Fibroblast of skin of scalp (primary cell): ENCODE data around the gene CMTM8.
"Not testable (repeated sequence)": the region's sequence is repeated elsewhere in the genome, so short reads cannot be mapped to it uniquely, and the experiment has no call there.

Source experiments
- DNase-seq: peaks from one replicate; pipeline ENCODE4 v3.0.0-alpha.2; 2013

The CMTM8 gene

DNA sequence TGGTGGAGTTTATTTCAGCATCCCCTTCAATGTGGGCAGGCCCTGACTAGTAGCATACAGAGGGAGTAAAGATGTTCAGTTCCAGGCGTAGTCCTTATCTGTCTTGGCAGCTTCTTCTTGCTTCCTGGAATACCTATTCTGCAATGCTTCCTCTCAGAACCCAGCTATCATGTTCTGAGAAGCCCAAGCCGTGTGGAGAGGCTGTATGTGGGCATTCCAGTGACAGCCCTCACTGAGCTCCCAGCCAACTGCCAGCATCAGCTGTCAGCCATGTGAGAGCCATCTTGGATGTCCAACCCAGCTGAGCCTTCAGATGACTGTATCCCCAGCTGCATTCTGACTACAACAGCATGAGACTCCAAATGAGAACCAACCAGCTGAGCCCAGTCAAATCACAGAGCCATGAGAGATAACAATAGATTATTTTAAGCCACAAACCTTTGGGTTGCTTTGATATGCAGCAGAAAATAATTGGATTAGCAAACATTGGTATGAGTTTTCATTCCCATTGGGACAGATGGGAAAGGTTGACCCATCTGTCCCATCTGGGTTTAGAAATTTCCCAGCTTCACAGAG is 144.7 kb downstream of the CMTM8 start:
- DNase-seq = no peak

DNA sequence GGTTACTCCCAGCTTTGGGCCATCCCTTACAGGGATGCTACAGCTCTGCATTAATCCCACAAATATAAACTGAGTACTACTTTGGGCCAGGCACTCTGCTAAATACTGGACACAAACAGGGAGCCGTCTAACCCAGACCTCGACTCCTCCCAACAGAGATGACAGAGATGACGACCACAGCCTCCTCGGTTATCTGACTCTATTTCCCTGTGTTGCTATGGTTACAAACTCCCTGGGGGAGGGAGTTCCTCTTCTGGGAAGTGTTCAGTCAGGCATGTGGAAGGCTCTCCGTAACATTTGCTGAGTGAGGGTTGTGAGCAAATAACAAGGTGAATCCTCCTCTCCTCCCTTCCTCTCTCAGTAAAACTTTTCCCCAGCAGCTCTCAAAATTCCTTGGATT is 146.5 kb downstream of the CMTM8 start:
- DNase-seq = peak; percentile 40

DNA sequence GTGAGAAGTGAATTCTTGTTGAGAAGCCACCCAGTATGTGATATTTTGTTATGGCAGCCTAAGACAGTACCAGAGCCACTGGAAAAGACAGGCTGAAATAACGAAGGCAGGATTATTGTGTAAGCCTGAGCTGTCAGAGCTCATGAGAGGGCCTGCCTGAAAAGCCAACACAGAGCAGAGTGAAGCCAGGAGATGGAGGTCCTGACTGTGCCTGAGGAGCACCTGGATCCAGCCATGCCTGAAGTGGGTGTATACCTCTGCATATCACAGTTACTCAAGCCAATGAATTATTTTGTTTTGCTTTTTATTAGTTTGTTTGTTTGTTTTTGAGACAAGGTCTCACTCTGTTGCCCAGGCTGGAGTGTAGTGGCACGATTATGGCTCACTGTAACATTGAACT is 149.0 kb downstream of the CMTM8 start:
- DNase-seq = no peak

DNA sequence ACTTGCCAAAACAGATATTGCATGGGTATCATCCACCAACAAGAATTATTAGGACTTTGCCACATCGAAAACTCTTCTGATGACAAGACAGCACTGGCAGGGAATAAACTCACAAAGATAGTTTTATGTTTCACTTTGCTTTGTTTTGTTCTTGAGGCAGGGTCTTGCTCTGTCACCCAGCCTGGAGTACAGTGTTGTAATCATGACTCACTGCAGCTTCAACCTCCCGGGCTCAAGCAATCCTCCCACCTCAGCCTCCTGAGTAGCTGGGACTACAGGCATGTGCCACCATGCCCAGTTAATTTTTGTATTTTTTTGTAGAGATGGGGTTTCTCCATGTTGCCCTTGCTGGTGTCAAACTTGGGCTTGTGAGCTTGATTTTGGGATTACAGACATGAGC is 151.1 kb downstream of the CMTM8 start:
- DNase-seq = not testable (repeated sequence)

DNA sequence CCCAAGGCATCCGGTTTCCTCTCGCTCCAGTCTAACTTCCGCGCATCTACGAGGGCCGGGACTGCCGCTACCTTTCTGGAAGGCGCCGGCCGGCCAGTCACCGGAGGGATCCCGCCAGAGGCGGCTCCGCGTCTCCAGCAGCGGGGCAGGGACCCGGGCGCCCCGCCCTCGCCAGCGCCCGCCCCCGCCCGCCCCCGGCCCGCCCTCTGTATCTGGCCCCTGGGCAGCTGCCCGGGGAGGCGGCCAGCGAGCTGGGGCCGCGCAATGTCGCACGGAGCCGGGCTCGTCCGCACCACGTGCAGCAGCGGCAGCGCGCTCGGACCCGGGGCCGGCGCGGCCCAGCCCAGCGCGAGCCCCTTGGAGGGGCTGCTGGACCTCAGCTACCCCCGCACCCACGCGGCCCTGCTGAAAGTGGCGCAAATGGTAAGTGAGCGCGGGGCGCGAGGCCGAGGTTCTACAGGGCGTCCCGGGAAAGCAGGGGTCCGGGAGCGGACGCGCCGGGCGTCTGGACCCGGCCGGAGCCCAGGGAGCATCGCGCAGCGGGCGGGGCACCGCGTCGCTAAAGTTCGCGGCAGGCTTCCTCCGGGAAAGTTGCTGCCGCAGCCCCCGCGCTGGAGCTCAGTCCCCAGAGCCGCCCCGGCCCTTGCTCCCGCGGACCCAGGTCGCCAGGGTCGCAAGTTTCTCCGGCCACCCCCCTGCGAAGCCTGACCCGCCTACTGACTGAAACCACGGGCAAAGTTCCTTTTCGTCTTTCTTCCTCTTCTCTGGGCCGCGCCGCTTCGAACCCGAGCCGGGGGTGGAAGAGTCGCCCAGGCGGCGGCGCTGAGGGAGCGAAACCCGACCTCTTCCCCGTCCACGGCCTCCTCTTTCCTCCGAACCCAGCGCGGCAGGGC is 153.4 kb downstream of the CMTM8 start, which contains the start of gene CMTM7:
CMTM7 (plus strand) TSS at position 211 of the 893 bp plus-strand sequence; CDS start at position 265, 54 bp downstream.
- DNase-seq = peak; percentile 61

DNA sequence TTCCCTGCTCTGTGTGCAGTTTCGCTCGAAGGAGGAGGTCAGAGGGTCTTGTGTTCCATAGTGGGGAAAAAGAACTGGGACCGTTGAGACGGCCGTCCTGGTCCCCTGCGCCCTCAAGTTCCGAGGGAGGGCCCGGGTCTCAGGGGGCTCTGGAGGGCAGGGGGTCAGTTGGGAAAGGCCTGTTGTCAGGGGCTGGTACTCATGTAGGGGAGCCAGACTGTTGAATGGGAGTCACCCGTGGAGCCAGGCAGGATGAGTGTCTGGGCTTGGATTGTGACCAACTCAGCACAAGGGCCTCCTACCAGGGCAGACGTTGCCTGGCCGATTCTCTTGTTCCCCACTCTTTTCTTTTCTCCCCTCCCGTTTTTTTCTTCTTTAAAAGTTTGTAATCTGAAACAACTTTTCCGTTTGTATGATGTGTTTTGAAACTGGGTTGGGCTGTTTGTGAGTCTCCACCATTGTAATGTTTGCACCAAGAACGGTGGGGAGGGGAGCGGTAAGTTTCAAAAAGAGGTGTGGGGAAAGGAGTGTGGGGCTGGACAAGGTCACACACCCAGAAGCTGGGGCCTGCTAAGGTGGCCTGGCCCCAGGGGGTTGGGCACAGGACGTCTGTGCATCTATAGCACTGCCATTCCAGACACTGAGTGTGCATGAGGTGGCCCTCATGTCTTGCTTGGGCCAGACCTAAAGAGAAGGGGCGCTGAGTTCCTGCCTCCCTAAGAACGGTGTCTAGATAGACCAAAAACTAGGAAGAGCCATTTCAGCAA is 154.2 kb downstream of the CMTM8 start:
- peak; percentile 66 for DNase-seq

DNA sequence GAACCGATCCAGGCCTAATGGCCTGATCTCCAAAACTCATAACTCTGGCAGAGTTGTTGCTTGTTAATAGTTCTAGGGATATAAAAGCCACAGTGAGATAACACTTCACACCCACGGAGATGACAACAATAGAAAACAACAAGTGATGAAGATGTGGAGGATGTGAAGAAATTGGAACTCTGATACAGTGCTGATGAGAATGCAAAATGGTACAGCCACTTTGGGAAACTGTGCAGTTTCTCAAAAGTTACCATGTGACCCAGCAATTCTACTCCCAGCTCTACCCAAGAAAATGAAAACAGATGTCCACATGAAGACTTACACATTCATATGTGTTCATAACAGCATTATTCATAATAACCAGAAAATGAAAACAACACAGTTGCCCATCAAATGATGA is 157.0 kb downstream of the CMTM8 start:
- DNase-seq = no peak

DNA sequence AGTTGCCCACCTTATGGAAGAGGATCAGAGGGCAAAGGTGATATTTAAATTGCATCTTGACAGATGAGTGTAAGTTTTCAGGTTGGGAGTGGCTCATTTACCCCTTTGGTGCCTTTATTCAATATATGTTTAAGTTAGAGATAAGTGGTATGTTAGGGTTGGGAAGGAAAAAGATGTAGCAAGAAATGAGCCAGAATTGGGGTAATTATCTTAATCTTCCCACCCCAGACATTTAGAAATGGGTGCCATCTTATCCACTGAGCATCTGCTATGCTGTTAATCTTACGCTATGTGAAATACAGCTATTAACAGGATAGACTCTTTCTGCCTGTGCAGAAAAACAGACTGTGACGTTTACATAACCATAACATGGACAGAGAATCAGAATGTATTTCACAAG is 159.5 kb downstream of the CMTM8 start:
- DNase-seq = no peak

DNA sequence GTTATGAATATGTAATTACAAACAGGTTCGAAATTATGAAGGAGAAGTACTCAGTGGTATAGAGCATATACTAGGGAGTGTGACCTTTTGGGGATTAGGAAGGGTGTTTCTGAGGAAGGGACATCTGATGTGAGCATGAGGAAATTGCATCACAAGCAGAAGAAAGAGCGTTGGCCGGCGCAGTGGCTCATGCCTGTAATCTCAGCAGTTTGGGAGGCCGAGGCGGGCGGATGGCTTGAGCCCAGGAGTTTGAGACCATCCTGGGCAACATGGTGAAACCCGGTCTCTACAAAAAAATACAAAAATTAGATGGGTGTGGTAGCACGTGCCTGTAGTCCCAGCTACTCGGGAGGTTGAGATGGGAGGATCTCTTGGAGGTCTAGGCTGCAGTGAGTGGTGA is 160.1 kb downstream of the CMTM8 start:
- DNase-seq = no peak

DNA sequence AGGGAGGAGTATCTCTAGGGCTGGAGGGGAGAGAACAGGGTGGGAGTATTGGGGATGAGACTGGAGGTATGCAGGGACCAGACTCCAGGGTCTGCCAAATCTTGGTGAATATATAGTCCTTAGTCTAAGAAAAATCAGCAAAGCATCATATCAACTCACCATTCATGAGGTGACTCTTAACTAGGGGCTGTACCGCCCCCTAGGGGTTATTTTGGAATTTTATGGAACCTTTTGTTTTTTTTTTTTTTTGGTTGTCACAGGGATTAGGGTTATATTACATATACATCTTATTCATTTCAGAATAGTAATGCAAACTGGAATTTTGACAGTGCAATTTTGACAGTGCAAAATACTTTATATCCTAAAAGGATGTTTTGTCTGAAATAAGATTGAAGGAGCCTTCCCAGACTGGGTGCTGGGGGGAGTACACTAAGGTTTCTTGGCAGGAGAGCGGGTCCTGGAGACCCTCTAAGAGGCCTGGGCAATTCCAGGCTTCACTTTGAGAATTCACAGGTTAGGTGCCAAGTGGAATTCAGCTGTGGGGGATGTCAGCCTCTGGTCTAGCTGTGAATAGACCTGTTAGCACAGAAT is 160.6 kb downstream of the CMTM8 start:
- DNase-seq = peak; percentile 62

DNA sequence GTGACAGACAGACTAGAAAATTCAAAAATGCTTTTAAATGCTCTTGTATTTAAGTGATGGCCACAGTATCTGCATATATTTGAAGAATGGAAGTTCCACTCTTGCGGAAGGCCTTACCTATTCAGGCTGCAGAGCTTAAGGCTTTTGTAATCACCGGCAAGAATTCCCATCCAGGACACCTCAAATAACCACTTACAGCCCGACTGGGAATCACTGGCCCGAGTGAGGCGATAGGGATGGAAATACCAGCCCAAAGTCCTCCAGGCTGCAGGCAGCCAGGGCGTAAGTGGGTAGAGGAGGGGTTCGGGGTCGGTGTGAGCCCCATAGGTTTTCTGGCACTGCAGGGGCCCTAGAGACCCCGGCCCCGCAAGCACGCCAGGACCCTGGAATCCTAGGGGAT is 162.6 kb downstream of the CMTM8 start:
- DNase-seq = no peak

DNA sequence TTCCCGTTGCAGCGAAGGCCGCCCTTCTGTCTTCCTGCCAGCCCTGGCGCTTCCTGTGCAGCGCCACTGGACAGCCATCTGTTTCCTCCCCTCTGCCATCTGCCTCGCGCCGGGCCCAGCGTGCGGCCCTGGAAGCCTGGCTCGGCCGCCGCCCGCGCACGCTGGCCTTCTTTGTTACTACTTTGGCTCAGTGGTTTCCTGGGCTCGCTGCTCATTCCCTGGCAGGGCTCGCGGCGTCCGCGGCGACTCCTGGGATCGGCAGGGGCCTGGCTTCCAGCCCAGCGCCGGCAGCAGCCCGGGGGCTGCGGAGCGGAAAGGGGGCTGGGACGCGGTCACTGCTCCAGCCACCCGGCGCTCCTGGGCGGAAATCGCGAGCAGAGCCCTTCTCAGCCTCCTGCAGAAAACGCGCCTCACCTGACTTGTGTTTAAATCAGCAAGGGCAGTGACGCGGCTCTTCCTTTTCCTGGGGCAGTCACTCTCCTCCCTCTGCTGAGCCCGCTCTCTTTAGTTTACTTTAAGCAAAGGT is 163.1 kb downstream of the CMTM8 start:
- peak; percentile 73 for DNase-seq

DNA sequence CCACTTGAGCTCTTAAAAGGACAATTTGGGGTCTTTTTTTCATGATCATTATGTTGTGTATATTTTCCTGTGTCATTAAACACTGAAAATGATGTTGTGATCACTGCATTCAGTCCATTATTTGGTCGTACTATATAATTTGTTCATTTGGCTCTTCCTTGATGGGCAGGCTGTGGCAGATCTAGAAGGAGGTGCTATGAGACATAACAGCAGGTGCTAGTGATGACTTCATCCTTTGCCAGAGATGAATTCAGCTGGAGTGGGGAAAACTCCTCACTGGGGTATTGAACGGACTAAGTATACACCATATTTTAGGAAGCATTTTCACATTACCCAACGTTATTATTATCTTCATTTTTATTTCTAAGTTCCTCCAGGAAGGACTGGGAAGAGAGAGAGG is 165.2 kb downstream of the CMTM8 start:
- DNase-seq = no peak

DNA sequence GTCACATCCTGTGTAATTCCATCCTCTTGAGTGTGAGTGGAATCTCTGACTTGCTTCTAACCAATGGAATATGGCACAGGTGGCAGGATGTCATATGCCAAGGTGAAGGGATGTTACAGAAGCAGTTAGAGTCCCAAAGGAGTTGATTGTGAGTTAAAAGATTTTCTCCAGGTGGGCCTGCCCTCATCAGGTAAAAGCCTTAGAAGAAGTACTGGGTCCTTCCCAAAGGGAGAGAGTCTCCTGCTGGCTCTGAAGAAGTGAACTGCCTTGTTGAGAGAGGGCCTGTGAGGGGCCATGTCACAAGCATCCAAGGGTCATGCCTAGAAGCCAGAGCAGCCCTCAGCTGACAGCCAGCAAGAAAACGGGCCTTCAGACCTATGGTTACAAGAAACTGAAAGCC is 166.2 kb downstream of the CMTM8 start:
- no peak for DNase-seq

DNA sequence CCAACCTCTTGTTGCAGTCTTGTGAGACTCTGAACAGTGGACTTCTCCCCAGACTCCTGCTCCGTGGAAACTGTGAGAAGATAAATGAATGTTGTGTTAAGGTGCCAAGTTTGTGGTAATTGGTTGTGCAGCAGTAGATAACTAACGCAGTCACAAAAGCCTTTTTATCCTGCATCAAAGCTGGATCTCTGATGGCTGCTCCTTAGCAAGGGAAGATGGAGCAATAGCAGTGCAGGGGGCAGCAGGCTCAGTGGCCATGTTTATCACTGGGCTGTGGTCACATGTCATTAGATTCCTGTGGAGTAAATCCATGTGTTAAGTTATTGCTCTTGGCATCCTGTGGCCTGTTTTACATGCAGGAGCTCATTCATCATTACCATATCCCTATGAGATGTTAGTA is 166.7 kb downstream of the CMTM8 start:
- peak; percentile 34 for DNase-seq

DNA sequence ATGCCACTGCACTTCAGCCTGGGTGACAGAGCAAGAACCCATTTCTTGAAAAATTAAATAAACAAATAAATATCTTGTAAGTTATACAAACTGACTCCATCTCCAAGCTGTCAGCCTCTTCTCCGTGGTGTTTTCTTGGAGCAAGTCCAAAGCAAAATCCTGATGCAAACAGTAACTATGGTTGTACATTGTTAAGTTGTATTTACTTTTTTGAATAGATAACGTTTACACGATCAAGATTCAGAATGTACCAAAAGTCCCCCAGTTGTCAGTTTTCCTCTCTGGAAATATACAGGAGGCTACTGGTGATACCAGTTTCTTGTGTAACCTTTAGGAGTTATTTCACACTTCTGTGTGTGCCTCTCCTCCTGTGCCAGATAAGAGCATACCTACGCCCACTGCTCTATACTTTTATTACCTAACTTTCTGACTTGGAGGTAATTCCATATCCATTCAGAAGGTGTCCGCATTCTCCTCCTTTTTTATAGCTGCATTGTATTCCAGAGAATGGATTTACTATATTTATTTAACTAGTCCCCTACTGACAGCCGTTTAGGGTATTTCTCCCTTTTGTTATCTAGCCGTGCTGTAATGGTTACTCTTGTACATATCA is 167.3 kb downstream of the CMTM8 start:
- DNase-seq = no peak

DNA sequence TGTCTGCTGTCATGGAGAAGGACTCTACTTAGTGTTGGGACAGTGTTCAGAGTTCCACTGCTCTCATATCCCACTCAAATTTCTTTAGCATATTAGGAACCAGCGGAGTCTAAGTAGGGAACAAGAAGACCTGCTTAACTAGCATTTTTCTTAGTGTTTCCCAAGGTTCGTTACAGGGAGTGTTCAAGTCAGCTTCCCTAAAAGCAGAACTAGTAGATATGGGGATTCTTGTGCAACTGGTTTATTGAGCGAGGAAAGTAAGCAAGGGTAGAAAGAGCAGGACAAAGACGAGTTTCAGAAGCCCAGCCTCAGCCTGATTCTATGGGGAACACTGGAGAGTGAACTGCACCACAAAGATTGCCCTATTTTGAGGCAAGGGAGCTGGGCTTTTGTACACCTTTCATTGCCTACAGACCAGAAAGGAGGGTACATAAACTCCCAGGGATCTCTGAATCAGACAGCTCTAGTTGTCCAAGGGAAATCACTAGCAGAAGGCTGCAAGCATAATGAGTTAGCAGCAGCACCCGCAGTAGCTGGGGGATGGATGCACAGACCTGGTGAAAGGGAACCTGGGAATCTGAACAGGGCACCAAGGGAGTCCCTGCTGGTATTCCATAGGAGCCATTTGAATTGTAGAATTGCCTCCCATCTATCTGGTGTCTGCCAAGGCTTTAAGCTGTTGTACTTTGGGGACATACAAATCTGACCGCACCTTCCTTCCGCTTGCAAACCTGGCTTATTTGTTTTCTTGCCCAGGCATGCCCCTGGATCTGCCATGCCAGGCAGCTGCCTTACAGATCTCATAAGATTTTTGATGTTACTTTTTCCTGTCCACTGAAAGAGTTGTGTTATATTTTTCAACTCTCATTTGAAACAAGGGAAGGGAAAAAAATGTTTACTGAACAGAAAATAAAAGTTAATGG is 168.3 kb downstream of the CMTM8 start:
- no peak for DNase-seq

DNA sequence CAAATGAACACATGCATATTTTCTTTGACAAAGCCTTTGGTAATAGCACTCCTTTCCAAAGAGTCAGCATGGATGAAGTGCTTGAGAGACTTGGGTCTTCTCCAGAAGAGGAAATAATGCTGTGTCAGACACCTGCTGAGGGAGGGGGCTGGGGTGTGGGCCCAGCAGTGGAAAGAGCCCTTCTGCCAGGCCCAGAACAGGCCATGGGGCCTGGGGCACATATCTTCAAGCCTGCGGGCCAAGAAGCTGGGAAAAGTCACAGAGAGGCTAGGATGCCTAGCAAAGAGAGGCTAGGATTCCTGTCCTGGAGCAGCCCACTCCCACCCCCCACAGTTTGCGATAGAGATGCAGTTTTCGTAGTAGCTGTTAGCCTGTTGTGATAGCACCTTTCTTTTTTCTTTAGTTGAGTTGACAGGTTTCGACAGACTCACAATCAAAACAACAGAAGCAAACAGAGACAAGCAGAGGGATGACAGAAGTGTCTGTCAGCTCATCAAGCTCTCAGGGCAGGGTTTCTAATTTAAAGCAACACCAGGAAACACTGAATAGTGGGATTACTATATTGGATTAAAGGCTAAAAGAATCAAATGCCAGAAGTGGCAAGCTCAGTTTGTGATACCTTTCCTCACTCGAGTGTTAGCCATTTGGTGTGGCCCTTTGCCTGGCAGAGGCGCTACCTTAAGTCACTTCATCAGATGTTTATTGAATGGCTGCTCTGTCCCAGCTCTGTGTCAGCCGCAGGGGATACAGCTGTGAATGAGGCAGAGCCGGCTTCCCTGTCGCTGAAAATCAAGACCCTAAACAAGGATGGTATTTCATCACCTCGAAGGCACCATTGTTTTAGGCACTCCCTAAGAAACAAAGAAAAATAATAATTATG is 172.1 kb downstream of the CMTM8 start:
- DNase-seq = no peak

DNA sequence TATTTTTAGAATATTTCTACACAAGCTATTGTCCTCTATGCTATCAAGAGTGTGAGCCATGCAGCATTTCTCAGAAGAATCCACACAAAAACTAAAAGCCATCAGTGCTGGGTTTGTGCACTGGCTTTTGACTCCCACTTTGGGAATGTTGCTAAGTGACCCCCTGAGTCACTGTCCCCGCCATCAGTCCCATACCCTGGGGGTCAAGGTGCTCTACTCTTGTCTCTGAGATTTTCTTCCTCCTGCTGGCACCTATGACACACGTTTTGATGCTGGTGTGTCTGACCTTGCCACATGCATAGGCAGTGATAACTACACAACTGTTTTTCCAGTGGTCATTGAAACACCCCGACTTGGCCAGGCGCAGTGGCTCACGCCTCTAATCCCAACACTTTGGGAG is 173.0 kb downstream of the CMTM8 start:
- no peak for DNase-seq

DNA sequence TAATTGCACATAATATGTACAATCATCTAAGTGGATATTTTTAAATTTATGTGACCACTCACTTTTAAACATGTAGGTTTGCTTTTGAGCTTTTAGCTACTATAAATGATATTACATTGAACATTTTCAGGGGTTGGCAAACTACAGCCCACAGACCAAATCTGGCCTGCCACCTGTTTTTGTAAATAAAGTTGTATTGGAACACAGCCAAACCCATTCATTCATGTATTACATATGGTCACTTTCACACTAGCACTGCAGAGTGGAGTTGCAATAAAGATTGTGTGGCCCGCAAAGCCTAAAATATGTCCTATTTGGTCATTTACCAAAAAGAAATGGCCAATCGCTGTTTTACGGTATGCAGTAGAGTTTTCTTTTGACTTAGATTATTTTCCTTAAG is 174.4 kb downstream of the CMTM8 start:
- DNase-seq = no peak
